ENCODE data around the gene SENP1.

SENP1 gene

GRCh38 chr12:48004053-48004941, 101.6 kb downstream of the SENP1 start, which contains the start of gene COL2A1:
COL2A1 (minus strand) TSS chr12:48004476; CDS start chr12:48004321, 155 bp downstream.
- Histone ChIP-seq H3F3A (ENCODE audit: insufficient read depth) (no peaks in the 10 kb centered on the region), H3K27ac (ENCODE audit: low read depth, low read length) (no peak within 1 kb of the TSS), H3K4me2 (ENCODE audit: low read depth, low read length, poor library complexity, severe bottlenecking) (no peak within 1 kb of the TSS), H2AFZ (ENCODE audit: low read depth, low read length, severe bottlenecking) (no peak within 1 kb of the TSS), H3K9me2 (replicated peaks; ENCODE audit: insufficient read depth, low read length) (no peaks in the 10 kb centered on the region), H3K27me3 (ENCODE audit: low read length) (no peaks in the 10 kb centered on the region), H3K4me3 (ENCODE audit: insufficient read depth, low read length, poor library complexity, severe bottlenecking) (no peak within 1 kb of the TSS), H3K36me3 (ENCODE audit: low read length) (no peaks in the 10 kb centered on the region), H3K79me2 (ENCODE audit: insufficient read depth, low read length) (no peaks in the 10 kb centered on the region), H3K9ac (ENCODE audit: low read length) (no peak within 1 kb of the TSS), H4K20me1 (ENCODE audit: low read depth, low read length) (no peaks in the 10 kb centered on the region), H3K9me3 (ENCODE audit: insufficient read depth, low read length) (no peaks in the 10 kb centered on the region)
- no peak for TF ChIP-seq EZH2phosphoT487 (conservative IDR thresholded peaks at IDR 0.05; ENCODE audit: low read length)
- TF ChIP-seq CTCF (IDR thresholded peaks at IDR 0.05; ENCODE audit: insufficient read depth, low read length, poor library complexity, severe bottlenecking), result no peak

DNA sequence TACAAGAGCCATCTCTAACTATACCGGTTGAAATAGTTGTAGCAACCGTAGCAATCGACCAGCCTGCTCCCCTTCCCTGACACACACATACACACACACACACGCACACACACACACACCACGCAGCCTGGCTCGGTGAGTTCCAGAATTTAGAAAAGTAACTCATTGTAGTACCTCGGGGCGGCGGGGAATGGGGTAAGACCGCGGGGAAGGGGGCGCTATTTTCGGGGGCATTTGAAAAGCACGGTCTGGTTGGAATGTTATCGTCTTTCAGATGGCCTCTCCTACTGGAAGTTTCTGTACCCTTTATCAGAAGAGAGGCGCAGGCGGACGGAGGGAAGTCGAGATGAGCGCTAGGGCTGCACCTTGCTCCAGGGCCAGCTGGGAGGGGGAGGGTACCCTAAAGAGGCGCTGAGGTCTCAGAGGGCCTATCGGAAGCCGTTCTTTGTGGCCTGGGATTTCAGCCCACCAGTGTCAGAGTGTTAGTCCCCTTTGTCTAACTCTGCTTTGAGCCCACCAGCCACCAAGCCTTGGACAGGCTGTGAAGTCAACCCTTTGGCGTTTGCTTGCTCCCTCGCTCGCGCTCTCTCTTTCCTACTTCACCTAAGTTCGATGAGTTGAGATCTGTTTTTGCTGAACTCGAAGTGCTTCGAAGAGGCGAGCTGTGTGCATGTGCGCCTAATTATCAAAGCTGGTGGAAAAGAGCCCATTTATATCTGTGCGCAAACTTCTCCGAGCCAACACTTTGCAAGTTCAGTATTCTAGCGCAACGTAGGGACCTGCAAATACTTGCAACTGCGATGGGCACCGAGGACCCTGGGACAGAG, 102.4 kb downstream of the SENP1 start:
- H3K4me2 ChIP-seq (ENCODE audit: low read depth, low read length, poor library complexity, severe bottlenecking), result no peak overlapping the region
- no peak for TF ChIP-seq EZH2phosphoT487 (conservative IDR thresholded peaks at IDR 0.05; ENCODE audit: low read length)
- no peak for TF ChIP-seq CTCF (IDR thresholded peaks at IDR 0.05; ENCODE audit: insufficient read depth, low read length, poor library complexity, severe bottlenecking)
- no peaks in the 10 kb centered on the region for H3K9me3 ChIP-seq (ENCODE audit: insufficient read depth, low read length)
- no peaks in the 10 kb centered on the region for H3K36me3 ChIP-seq (ENCODE audit: low read length)
- H3F3A ChIP-seq (ENCODE audit: insufficient read depth), result no peaks in the 10 kb centered on the region
- no peak overlapping the region for H3K27ac ChIP-seq (ENCODE audit: low read depth, low read length)
- no peak overlapping the region for H2AFZ ChIP-seq (ENCODE audit: low read depth, low read length, severe bottlenecking)
- no peak overlapping the region for H3K4me3 ChIP-seq (ENCODE audit: insufficient read depth, low read length, poor library complexity, severe bottlenecking)
- no peaks in the 10 kb centered on the region for H4K20me1 ChIP-seq (ENCODE audit: low read depth, low read length)
- H3K9ac ChIP-seq (ENCODE audit: low read length), result no peak overlapping the region
- no peaks in the 10 kb centered on the region for H3K79me2 ChIP-seq (ENCODE audit: insufficient read depth, low read length)
- no peaks in the 10 kb centered on the region for H3K9me2 ChIP-seq (replicated peaks; ENCODE audit: insufficient read depth, low read length)
- no peaks in the 10 kb centered on the region for H3K27me3 ChIP-seq (ENCODE audit: low read length)

DNA sequence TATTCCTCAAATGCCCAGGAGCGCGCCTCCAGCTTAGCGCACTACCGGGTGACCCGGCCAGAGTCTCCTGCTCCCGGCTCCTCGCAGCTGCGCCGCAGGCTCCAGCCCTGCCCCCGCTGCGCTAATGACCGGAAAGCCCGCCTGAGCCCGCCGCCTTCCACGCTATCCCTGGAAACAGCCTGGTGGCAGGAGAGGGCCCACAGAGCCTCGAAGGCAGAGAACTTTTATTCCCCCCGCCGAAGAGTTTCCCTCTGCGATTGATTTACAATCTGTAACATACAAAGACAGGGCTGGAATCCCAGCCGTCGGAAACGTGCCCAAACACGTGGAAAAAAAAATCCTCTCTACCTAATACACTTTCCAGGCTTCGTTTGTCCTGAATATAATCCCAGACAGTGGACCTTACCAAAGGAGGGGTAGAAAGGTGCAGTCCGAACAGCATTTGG, 103.1 kb downstream of the SENP1 start:
- H3K9ac ChIP-seq (ENCODE audit: low read length), result no peak overlapping the region
- no peaks in the 10 kb centered on the region for H3K36me3 ChIP-seq (ENCODE audit: low read length)
- H3K9me3 ChIP-seq (ENCODE audit: insufficient read depth, low read length), result no peaks in the 10 kb centered on the region
- H3K9me2 ChIP-seq (replicated peaks; ENCODE audit: insufficient read depth, low read length), result no peaks in the 10 kb centered on the region
- H2AFZ ChIP-seq (ENCODE audit: low read depth, low read length, severe bottlenecking), result no peak overlapping the region
- no peaks in the 10 kb centered on the region for H3K27me3 ChIP-seq (ENCODE audit: low read length)
- H3K27ac ChIP-seq (ENCODE audit: low read depth, low read length), result no peak overlapping the region
- H3K79me2 ChIP-seq (ENCODE audit: insufficient read depth, low read length), result no peaks in the 10 kb centered on the region
- no peak overlapping the region for H3K4me2 ChIP-seq (ENCODE audit: low read depth, low read length, poor library complexity, severe bottlenecking)
- no peaks in the 10 kb centered on the region for H4K20me1 ChIP-seq (ENCODE audit: low read depth, low read length)
- TF ChIP-seq CTCF (IDR thresholded peaks at IDR 0.05; ENCODE audit: insufficient read depth, low read length, poor library complexity, severe bottlenecking), result no peak
- TF ChIP-seq EZH2phosphoT487 (conservative IDR thresholded peaks at IDR 0.05; ENCODE audit: low read length), result no peak
- H3K4me3 ChIP-seq (ENCODE audit: insufficient read depth, low read length, poor library complexity, severe bottlenecking), result no peak overlapping the region
- no peaks in the 10 kb centered on the region for H3F3A ChIP-seq (ENCODE audit: insufficient read depth)

All from SU-DHL-6 (cell line).